VCaP (cell line): ENCODE results near the gene CASP5.

ENCODE experiments used
- H3K27ac ChIP-seq: fragments of 450-650 bp; 2 replicates; pipeline ENCODE4 v1.5.1; 2017
- TF ChIP-seq, protein P1 (sequence below): fragments of 450-650 bp; conservative IDR thresholded peaks from 2 replicates; pipeline ENCODE4 v1.5.1; 2017; ENCODE audit warnings: mild to moderate bottlenecking, moderate library complexity

The CASP5 gene

DNA sequence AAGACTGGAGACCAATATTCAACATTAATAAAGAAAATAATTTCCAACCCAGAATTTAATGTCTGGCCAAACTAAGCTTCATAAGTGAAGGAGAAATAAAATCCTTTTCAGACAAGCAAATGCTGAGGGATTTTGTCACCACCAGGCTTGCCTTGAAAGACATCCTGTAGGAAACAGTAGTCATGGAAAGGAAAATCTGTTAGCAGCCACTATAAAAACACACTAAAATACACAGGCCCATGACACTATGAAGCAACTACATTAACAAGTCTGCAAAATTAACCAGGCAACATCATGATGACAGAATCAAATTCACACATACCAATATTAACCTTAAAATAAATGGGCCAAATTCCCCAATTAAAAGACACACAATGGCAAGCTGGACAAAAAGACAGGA lies 52.2 kb downstream of the CASP5 start:
- no peak overlapping the region for H3K27ac ChIP-seq
- TF ChIP-seq, protein P1, sequence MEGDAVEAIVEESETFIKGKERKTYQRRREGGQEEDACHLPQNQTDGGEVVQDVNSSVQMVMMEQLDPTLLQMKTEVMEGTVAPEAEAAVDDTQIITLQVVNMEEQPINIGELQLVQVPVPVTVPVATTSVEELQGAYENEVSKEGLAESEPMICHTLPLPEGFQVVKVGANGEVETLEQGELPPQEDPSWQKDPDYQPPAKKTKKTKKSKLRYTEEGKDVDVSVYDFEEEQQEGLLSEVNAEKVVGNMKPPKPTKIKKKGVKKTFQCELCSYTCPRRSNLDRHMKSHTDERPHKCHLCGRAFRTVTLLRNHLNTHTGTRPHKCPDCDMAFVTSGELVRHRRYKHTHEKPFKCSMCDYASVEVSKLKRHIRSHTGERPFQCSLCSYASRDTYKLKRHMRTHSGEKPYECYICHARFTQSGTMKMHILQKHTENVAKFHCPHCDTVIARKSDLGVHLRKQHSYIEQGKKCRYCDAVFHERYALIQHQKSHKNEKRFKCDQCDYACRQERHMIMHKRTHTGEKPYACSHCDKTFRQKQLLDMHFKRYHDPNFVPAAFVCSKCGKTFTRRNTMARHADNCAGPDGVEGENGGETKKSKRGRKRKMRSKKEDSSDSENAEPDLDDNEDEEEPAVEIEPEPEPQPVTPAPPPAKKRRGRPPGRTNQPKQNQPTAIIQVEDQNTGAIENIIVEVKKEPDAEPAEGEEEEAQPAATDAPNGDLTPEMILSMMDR = no peak

DNA sequence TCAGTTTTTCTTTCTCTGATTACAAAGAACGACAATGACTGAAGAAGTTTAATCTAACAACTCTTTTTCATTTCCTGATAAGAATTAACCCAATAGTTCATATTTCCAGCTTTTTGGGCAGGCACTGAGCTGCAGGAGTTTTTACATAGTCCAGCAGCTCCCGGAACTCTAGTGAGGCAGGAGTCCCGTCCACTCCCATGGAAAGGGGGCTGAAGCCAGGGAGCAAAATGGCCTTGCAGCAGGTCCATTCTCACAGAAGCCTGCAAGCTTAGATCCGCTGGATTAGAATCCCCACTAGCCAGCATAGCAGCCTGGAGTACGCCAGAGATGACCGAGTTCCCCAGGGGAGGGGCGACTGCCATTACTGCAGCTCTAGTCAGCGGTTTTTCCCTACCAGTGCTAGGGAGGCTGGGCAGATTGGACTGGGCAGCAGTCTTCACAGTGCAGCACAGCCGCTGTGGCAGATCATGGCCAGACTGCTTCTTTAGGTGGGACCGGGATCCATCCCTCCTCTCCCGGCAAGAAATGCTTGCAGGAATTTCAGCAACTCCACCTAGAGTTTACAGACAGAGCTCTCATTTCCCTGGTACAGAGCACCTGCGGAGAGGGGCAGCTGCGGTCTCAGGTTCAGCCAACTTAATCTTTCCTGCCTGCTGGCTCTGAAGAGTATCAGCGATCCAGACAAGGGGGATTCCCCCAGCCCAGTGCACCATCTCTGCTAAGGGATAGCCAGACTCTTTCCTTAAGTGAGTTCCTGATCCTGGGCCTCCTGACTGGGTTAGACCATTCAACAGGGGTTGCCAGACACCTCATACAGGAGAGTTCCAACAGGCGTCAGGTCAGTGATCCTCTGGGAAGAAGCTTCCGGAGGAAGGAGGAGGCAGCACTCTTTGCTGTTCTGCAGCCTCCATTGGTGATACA lies 53.9 kb downstream of the CASP5 start:
- H3K27ac ChIP-seq = peak overlapping the region; percentile 51
- TF ChIP-seq, protein P1 = no peak

DNA sequence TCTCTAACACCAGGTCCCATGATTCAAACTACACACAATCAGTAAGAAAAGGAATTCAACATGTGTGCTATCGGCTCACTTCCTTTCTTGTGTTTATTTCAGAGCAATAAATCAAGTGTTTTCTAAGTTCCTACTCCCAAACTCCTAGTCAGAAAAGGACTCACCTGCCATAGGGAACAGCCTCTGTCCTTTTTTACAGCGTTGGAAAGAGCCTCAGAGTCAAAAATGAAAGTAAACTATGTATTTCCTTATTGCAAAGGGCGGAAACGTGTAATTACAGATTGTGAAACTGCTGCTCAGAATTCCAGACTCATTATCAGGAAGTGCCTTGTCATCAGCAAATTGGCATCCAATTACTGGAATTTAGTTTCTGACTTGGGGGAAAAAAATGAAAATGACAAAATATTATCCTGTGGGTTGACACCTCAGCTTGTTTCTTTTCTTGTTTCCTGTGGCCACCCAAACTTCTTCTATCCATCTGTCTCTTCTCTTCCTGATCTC lies 54.6 kb downstream of the CASP5 start, which contains the start of gene CASP4:
Gene CASP4, minus strand, starts transcription at position 220 of the 501 bp plus-strand sequence. Its CDS starts 49 bp downstream, at position 171.
- H3K27ac ChIP-seq = peak within 1 kb of the TSS; percentile 51
- TF ChIP-seq, protein P1 = no peak

DNA sequence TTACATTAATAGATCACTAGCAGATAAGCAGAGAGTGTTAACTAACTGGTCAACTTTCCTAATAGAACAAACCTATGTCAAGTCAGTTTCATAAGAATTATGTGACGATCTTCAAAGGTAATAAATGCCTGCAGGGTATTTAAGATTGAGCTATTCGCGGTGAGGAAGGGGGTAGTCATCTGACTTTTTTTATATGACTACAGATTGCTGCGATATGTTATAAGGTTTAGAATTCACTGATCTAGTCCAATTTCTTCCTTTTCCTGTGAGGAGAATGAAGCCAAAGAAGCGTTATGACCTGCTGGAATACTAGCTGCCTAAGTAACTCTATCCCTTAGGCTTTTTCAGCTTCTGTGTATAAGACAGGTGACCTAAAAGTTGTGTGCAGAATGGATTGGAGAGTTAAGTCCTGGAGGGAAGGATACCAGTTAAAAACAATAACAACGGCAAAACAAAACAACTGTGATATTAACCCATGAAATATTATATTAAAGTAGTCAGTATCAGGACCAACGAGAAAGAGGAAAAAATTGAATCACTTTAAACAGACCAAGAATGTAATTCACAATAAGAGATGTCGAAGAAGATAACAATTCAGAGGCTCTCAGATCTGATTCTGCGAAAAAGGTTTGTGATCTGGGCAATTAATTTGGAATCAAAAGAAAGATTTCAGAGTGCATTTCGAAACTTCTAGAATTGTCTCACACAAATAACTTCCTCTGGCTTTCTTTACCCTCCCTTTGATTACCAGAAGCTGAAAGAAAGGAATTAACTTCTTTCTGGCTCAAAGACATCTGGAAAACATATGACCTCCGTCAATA lies 55.2 kb downstream of the CASP5 start:
- peak overlapping the region; percentile 51 for H3K27ac ChIP-seq
- TF ChIP-seq, protein P1 = no peak

DNA sequence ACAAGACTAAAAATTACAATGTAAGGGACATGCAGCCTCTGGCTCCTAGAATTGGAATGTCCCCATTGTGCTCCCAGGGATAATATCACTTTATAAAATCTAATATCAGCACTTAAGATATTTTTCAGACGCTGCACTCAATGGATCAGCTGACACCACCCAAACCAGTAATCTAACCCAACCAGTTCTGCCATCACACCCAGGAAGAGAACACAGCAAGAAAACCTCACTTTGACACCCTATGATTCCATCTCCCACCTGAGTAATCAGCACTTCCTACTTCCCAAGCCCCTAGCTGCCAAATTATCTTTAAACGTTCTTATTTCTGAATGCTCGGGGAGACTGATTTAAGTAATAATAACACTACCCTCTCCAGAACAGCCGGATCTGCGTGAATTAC lies 57.2 kb downstream of the CASP5 start:
- no peak overlapping the region for H3K27ac ChIP-seq
- TF ChIP-seq, protein P1 = no peak

DNA sequence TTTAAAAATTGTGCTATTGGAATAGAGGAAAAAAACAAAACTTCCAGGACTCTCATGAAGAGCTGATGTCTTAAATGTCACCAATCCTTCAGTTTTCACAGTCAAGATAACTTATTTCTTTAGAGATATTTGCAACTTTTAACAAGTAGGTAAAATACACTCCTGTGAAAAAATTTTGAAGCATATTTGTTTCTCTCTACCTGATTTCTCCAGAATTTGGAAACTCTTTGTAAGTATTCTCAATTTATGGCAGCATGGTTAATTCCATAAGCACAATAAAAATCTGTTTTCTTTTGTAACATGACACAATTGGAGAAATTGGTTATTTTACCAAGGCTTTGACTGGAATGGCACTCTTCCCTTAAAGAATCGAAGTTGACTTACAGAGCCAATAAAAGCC lies 58.7 kb downstream of the CASP5 start:
- TF ChIP-seq, protein P1 = no peak
- no peak overlapping the region for H3K27ac ChIP-seq

DNA sequence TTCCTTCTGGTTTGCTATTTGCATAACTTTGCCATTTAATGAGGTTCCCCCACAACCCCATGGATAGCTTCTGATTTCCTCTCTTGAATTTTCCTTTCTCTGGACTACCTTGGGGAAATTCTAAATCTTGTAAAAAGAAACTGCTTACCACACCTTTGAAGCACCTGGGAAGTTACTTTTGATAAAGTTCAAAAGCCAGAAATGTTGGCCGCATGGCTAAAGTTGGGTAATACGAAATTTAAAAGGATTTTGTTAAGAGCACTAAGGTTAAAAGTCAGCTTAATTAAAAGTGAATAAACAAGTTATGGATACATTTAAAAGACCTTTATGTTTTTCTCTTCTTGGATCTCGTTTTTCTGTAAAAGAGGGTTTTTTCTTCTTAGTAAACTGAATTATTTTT lies 60.1 kb downstream of the CASP5 start:
- TF ChIP-seq, protein P1 = no peak
- H3K27ac ChIP-seq = no peak overlapping the region
